K562 (cell line): Measurements from ENCODE around the gene PCLAF. TPM values are rescaled to one million over a fixed set of nuclear protein-coding genes. Genes with fewer than 3 reads are reported as not detected.
"Not testable (repeated sequence)": the region's sequence is repeated elsewhere in the genome, so short reads cannot be mapped to it uniquely, and the experiment has no call there.

Source experiments
- ATAC-seq: fragments of 200-7000 bp; cut with Tn5 transposase; 3 replicates; pipeline ENCODE4 v1.9.1; 2020; ENCODE audit warnings: moderate library complexity
- BruUV-seq: library from RNA; stranded (reverse); fragments of 400-500 nt; replicated peaks from 2 replicates; lab custom pipeline; 2021; lab: Mats Ljungman, UMichigan
- CTCF ChIA-PET: fragments of 300-600 bp; formaldehyde crosslinking; extraction: SDS; loops from one replicate; lab custom pipeline; 2021; ENCODE audit warnings: low intra/inter-chr PET ratio; lab: Yijun Ruan, JAX
- POLR2A ChIA-PET: fragments of 300-600, 350-650 bp; sonication (Branson Sonifier 250); formaldehyde crosslinking; extraction: SDS; loops from one replicate; lab custom pipeline; 2021; ENCODE audit warnings: antibody characterized with exemption, inconsistent platforms; lab: Yijun Ruan, JAX
- DNase-seq, 4 experiments: peaks; one replicate each; pipeline versions ENCODE4 v3.0.0 to v3.0.0-alpha.2; 2011 to 2018; ENCODE audit warnings: low spot score in 3 of 4, mixed read lengths in 3 of 4; ENCODE audit errors: extremely low read depth in 1 of 4
- FAIRE-seq: peaks from 2 replicates; lab custom pipeline; 2011; peaks lifted over from hg19 to GRCh38; lab: Jason Lieb, UNC
- H2AFZ ChIP-seq: 2 replicates; pipeline ENCODE4 v1.6.0; 2011; ENCODE audit warnings: low read depth, low read length, control low read depth, inconsistent platforms
- H3K27ac ChIP-seq: fragments of 200-600 bp; 3 replicates; pipeline ENCODE4 v1.8.0; 2011; ENCODE audit warnings: low read depth, mild to moderate bottlenecking, control low read depth, inconsistent platforms, low read length, moderate library complexity, mixed read lengths; ENCODE audit errors: extremely low read depth
- H3K27me3 ChIP-seq, 2 experiments: fragments of 300-600 bp in 1 of 2; 2 replicates in 1 of 2; 3 replicates in 1 of 2; pipeline versions ENCODE4 v1.6.0 to v1.8.0; 2011; ENCODE audit warnings: inconsistent platforms in 2 of 2, low read length in 2 of 2, mild to moderate bottlenecking in 1 of 2, mixed read lengths in 1 of 2, moderate library complexity in 1 of 2; ENCODE audit not compliant: control insufficient read depth in 2 of 2, insufficient read depth in 2 of 2
- H3K36me3 ChIP-seq: fragments of 300-600 bp; 3 replicates; pipeline ENCODE4 v1.8.0; 2011; ENCODE audit warnings: mild to moderate bottlenecking, low read length, inconsistent platforms; ENCODE audit not compliant: control insufficient read depth, insufficient read depth
- H3K4me1 ChIP-seq, 2 experiments: fragments of 200-600 bp in 1 of 2; replicated peaks in 1 of 2; 2 replicates in 1 of 2; 3 replicates in 1 of 2; pipeline versions ENCODE4 v1.5.1 to v1.8.0; 2011; ENCODE audit warnings: inconsistent platforms in 2 of 2, low read length in 2 of 2, mild to moderate bottlenecking in 1 of 2, mixed read lengths in 1 of 2, moderate library complexity in 1 of 2; ENCODE audit not compliant: control insufficient read depth in 2 of 2, insufficient read depth in 2 of 2
- H3K4me2 ChIP-seq: 2 replicates; pipeline ENCODE4 v1.6.1; 2011; ENCODE audit warnings: low read length, control low read depth, inconsistent platforms, mixed read lengths; ENCODE audit not compliant: insufficient read depth
- H3K4me3 ChIP-seq: fragments of 200-600 bp; sonication (generic), shearing (Covaris generic); 2 replicates; pipeline ENCODE4 v1.5.1; 2016; ENCODE audit warnings: control low read depth, inconsistent platforms
- H3K79me2 ChIP-seq: fragments of 200-600 bp; 3 replicates; pipeline ENCODE4 v1.8.0; 2011; ENCODE audit warnings: low read length, inconsistent platforms; ENCODE audit not compliant: control insufficient read depth, insufficient read depth
- H3K9ac ChIP-seq, 2 experiments: 2 replicates each; pipeline versions ENCODE4 v1.6.0 to v1.6.1; 2011; ENCODE audit warnings: low read depth in 2 of 2, low read length in 2 of 2, control low read depth in 1 of 2, inconsistent platforms in 1 of 2, mild to moderate bottlenecking in 1 of 2, mixed read lengths in 1 of 2; ENCODE audit not compliant: insufficient read depth in 1 of 2
- H3K9me1 ChIP-seq: one replicate; pipeline ENCODE4 v1.6.0; 2011; ENCODE audit warnings: inconsistent platforms, mild to moderate bottlenecking, low read length, moderate library complexity; ENCODE audit not compliant: control insufficient read depth, insufficient read depth
- H3K9me3 ChIP-seq: replicated peaks from 2 replicates; pipeline ENCODE4 v1.5.1; 2011; ENCODE audit warnings: low read depth, low read length, inconsistent platforms; ENCODE audit not compliant: control insufficient read depth, insufficient read depth
- H4K20me1 ChIP-seq: replicated peaks from 2 replicates; pipeline ENCODE4 v1.6.1; 2011; ENCODE audit warnings: low read length, inconsistent platforms, mixed read lengths; ENCODE audit not compliant: control insufficient read depth, insufficient read depth
- BCOR ChIP-seq: fragments of 450-650 bp; IDR thresholded peaks from 2 replicates; pipeline ENCODE4 v1.6.1; 2016
- CEBPG ChIP-seq, 3 experiments: fragments of 200-800 bp in 1 of 3; sonication (Bioruptor generic) in 1 of 3; sonication (generic) in 1 of 3; formaldehyde crosslinking in 1 of 3; IDR thresholded peaks in 2 of 3; conservative IDR thresholded peaks in 1 of 3; 2 replicates each; pipeline versions ENCODE4 v1.6.1 to v1.8.0; 2016 to 2022; ENCODE audit warnings: missing compliant biosample characterization in 2 of 3, missing genetic modification characterization in 2 of 3, mild to moderate bottlenecking in 1 of 3, missing genetic modification reagents in 1 of 3
- CHAMP1 ChIP-seq: fragments of 450-650 bp; IDR thresholded peaks from 2 replicates; pipeline ENCODE4 v1.6.1; 2016; ENCODE audit warnings: mild to moderate bottlenecking
- HMG20A ChIP-seq: fragments of 450-650 bp; formaldehyde crosslinking; conservative IDR thresholded peaks from 2 replicates; pipeline ENCODE4 v1.4.0; 2020; ENCODE audit warnings: mild to moderate bottlenecking, mixed read lengths
- MAFF ChIP-seq: IDR thresholded peaks from 2 replicates; pipeline ENCODE4 v1.6.1; 2012; ENCODE audit warnings: low read length, improper control_type of control experiment
- MLLT1 ChIP-seq, 2 experiments: fragments of 450-650 bp; IDR thresholded peaks; 2 replicates each; pipeline ENCODE4 v1.6.1; 2016
- PREB ChIP-seq: sonication (generic); formaldehyde crosslinking; IDR thresholded peaks from 2 replicates; pipeline ENCODE4 v1.8.1; 2023; ENCODE audit warnings: mild to moderate bottlenecking, missing genetic modification reagents
- RBFOX2 ChIP-seq: fragments of 200-400 bp; formaldehyde crosslinking; IDR thresholded peaks from 2 replicates; pipeline ENCODE4 v1.6.1; 2017; ENCODE audit warnings: low read depth, mild to moderate bottlenecking, low read length, moderate library complexity
- ZNF121 ChIP-seq: sonication (generic); formaldehyde crosslinking; conservative IDR thresholded peaks from 2 replicates; pipeline ENCODE4 v1.8.0; 2022; ENCODE audit warnings: missing genetic modification reagents
- ZNF639 ChIP-seq, 2 experiments: fragments of 200-800 bp in 1 of 2; sonication (Bioruptor generic) in 1 of 2; sonication (generic) in 1 of 2; formaldehyde crosslinking in 1 of 2; IDR thresholded peaks in 1 of 2; conservative IDR thresholded peaks in 1 of 2; 2 replicates each; pipeline versions ENCODE4 v1.5.0 to v1.6.1; 2016 to 2020; ENCODE audit warnings: missing compliant biosample characterization in 1 of 2, missing genetic modification characterization in 1 of 2, missing genetic modification reagents in 1 of 2
- WGBS: fragments of 100-300 bp; shearing (Covaris generic); methylation state at CpG from one replicate; pipeline ENCODE4 v1.1.6; 2016; ENCODE audit warnings: low coverage, mixed read lengths; ENCODE audit not compliant: insufficient coverage; ENCODE audit errors: missing lambda C conversion rate; 5-methylcytosine and 5-hydroxymethylcytosine counted together
- in situ Hi-C: fragments of 300-500 bp; cut with MboI; formaldehyde crosslinking; loops from 4 replicates; pipeline ENCODE4 v1.15.0; 2018; ENCODE audit warnings: inconsistent platforms, mixed read lengths
- intact Hi-C: fragments of 100-400 bp; cut with micrococcal nuclease; formaldehyde crosslinking; loops from 2 replicates; pipeline ENCODE4 v1.14.2; 2022
- polyA plus RNA-seq, 8 experiments: library from polyadenylated mRNA; depleted of rRNA in 4 of 8; stranded (reverse) in 5 of 8; unstranded in 3 of 8; fragments of >200 nt; fragmentation: Nextera tagmentation in 2 of 8; fragmentation: Illumina TruSeq in 1 of 8; extraction: Ambion mirVana in 2 of 8; extraction: Trizol in 1 of 8; gene quantifications; 2 replicates each; pipeline versions ENCODE4 v1.2.1 to v1.2.3, GENCODE V29; 2011 to 2014; ENCODE audit warnings: inconsistent platforms in 1 of 8, missing spikeins in 1 of 8
- total RNA-seq, 7 experiments: library from RNA; depleted of rRNA in 6 of 7; stranded (reverse); fragments of >200 nt in 6 of 7; fragmentation: Illumina TruSeq in 2 of 7; extraction: Trizol in 2 of 7; gene quantifications; 2 replicates each; pipeline versions ENCODE4 v1.2.1 to v1.2.3, GENCODE V29; 2011 to 2021; ENCODE audit warnings: low replicate concordance in 1 of 7

PCLAF gene
- total and polyA plus RNA-seq, 9 of the 15 experiments (the other 6 are each of a cell fraction or from before 2014, with no cell fraction given): 112 to 881 (median 360) TPM

- TF ChIP-seq MLLT1 (IDR thresholded peaks at IDR 0.05) (0 out of 4 replicates have a peak, but pooled peaks of 1 of the 2 experiments have one; percentile 45), CEBPG (CRISPR knock-in tag; IDR thresholded peaks at IDR 0.05) (0 out of 2 replicates have a peak, but pooled peaks have one; percentile 44)
- TF ChIP-seq CEBPG (tag; conservative IDR thresholded peaks at IDR 0.05 in 1 of 2, IDR thresholded peaks at IDR 0.05 in 1 of 2): not testable (repeated sequence)
Observed at GRCh38 chr15:64380130-64380870, 941 bp downstream of the PCLAF start (continued).

GRCh38 chr15:64379216-64379960 lies 1.9 kb downstream of the PCLAF start:
- ATAC-seq (no peak), FAIRE-seq (no peak), DNase-seq (no peak)
- H3K4me2 ChIP-seq: peak overlapping the region; percentile 95
- no TSS peak for BruUV-seq
- peaks cover 5 to 12% of the 10 kb centered on the region in 2 experiments; a peak in 4 of 5 replicates for H3K4me1 ChIP-seq
- H3K27ac ChIP-seq: no peak overlapping the region
- no peaks in the 10 kb centered on the region for H3K27me3 ChIP-seq
- H3K9me3 ChIP-seq: no peaks in the 10 kb centered on the region
- H3K36me3 ChIP-seq: peaks cover 45% of the 10 kb centered on the region
- no peaks in the 10 kb centered on the region for H3K9me1 ChIP-seq
- H3K79me2 ChIP-seq: peaks cover 48% of the 10 kb centered on the region
- POLR2A ChIA-PET: interaction anchor here (0.5 to 3.3 kb wide), 8 partner anchors 10 to 308 kb away, joined by 3 to 29 read pairs (median 4); no protein-coding TSS in a partner anchor
- peak overlapping the region; percentile 31 to 55; a peak in 3 of 4 replicates for H3K9ac ChIP-seq
- no peak overlapping the region for H2AFZ ChIP-seq
- intact Hi-C loops: no loop called here
- H3K4me3 ChIP-seq: peak overlapping the region; percentile 74
- H4K20me1 ChIP-seq: 0 out of 2 replicates have a peak, but pooled peaks cover 3% of the 10 kb centered on the region
- in situ Hi-C loops: no loop called here
- 41% methylated on average over 9 of the region's 9 CpGs for WGBS
- CTCF ChIA-PET: no interaction called here
- TF ChIP-seq HMG20A (CRISPR knock-in tag) (no peak), ZNF121 (CRISPR knock-in tag) (peak; percentile 86), ZNF639 (CRISPR knock-in tag; conservative IDR thresholded peaks at IDR 0.05 in 1 of 2, IDR thresholded peaks at IDR 0.05 in 1 of 2) (no peak), CHAMP1 (no peak), RBFOX2 (peak; percentile 35; the same call in 1 of the 2 replicates), PREB (CRISPR knock-in tag) (no peak), MAFF (no peak), BCOR (peak; percentile 38; the same call in 1 of the 2 replicates)
